SW480 (cell line): Measurements from ENCODE around the gene MTERF2.
A peak's percentile ranks its signal among the peaks of the same experiment; 100 is the strongest.
"Not testable (repeated sequence)": the region's sequence is repeated elsewhere in the genome, so short reads cannot be mapped to it uniquely, and the experiment has no call there.

Experiments used
- DNase-seq: peaks from one replicate; pipeline ENCODE4 v3.0.0-alpha.2; 2016; ENCODE audit warnings: low spot score

The MTERF2 gene

GRCh38 chr12:106986625-106987389, at the start of gene MTERF2:
Gene MTERF2 (minus strand): TSS chr12:106987146. CDS start chr12:106978714, 8,432 bp downstream.
- DNase-seq: peak; percentile 88

GRCh38 chr12:107035733-107036132, 48.8 kb upstream of the MTERF2 start:
- no peak for DNase-seq

- DNase-seq: no peak
Observed at GRCh38 chr12:107033758-107034739, 47.1 kb upstream of the MTERF2 start.

- no peak for DNase-seq
Observed at GRCh38 chr12:107032266-107032665, 45.3 kb upstream of the MTERF2 start.

GRCh38 chr12:107031061-107031460, 44.1 kb upstream of the MTERF2 start:
- no peak for DNase-seq

GRCh38 chr12:107029081-107029480, 42.1 kb upstream of the MTERF2 start:
- DNase-seq: no peak

GRCh38 chr12:107027636-107028053, 40.7 kb upstream of the MTERF2 start:
- DNase-seq: peak; percentile 42

- no peak for DNase-seq
Observed at GRCh38 chr12:107026806-107027635, 40.1 kb upstream of the MTERF2 start.

GRCh38 chr12:107026356-107026755, 39.4 kb upstream of the MTERF2 start:
- DNase-seq: not testable (repeated sequence)

GRCh38 chr12:107025671-107026070, 38.7 kb upstream of the MTERF2 start:
- DNase-seq: no peak

- DNase-seq: no peak
Observed at GRCh38 chr12:107019546-107019945, 32.6 kb upstream of the MTERF2 start.

- DNase-seq: no peak
Observed at GRCh38 chr12:107017042-107017441, 30.1 kb upstream of the MTERF2 start.

GRCh38 chr12:107014055-107014454, 27.1 kb upstream of the MTERF2 start:
- DNase-seq: peak; percentile 50

GRCh38 chr12:107012736-107013425, 25.9 kb upstream of the MTERF2 start:
- no peak for DNase-seq

- no peak for DNase-seq
Observed at GRCh38 chr12:107011519-107011918, 24.6 kb upstream of the MTERF2 start.

GRCh38 chr12:107007411-107007810, 20.5 kb upstream of the MTERF2 start:
- DNase-seq: no peak

GRCh38 chr12:107002665-107003064, 15.7 kb upstream of the MTERF2 start:
- DNase-seq: not testable (repeated sequence)

- no peak for DNase-seq
Observed at GRCh38 chr12:106999446-106999845, 12.5 kb upstream of the MTERF2 start.

GRCh38 chr12:106997916-106998315, 11.0 kb upstream of the MTERF2 start:
- no peak for DNase-seq

- not testable (repeated sequence) for DNase-seq
Observed at GRCh38 chr12:106996102-106996501, 9.2 kb upstream of the MTERF2 start.

- no peak for DNase-seq
Observed at GRCh38 chr12:106994579-106995220, 7.8 kb upstream of the MTERF2 start.
